OCI-LY1 (cell line): ENCODE results near the gene SPPL2B.

Experiments used
- EZH2 ChIP-seq: fragments of 200-600 bp; sonication (generic), shearing (Covaris generic); IDR thresholded peaks from 2 replicates; pipeline ENCODE4 v1.8.0; 2017; ENCODE audit warnings: borderline replicate concordance, mixed run types, mild to moderate bottlenecking, antibody characterized with exemption, low read length, moderate library complexity, mixed read lengths
- TF ChIP-seq, protein P1 (sequence below): fragments of 200-600 bp; sonication (generic), shearing (Covaris generic); IDR thresholded peaks from 2 replicates; pipeline ENCODE4 v1.5.1; 2017; ENCODE audit warnings: mild to moderate bottlenecking, antibody characterized with exemption, low read length, moderate library complexity, mixed read lengths

DNA sequence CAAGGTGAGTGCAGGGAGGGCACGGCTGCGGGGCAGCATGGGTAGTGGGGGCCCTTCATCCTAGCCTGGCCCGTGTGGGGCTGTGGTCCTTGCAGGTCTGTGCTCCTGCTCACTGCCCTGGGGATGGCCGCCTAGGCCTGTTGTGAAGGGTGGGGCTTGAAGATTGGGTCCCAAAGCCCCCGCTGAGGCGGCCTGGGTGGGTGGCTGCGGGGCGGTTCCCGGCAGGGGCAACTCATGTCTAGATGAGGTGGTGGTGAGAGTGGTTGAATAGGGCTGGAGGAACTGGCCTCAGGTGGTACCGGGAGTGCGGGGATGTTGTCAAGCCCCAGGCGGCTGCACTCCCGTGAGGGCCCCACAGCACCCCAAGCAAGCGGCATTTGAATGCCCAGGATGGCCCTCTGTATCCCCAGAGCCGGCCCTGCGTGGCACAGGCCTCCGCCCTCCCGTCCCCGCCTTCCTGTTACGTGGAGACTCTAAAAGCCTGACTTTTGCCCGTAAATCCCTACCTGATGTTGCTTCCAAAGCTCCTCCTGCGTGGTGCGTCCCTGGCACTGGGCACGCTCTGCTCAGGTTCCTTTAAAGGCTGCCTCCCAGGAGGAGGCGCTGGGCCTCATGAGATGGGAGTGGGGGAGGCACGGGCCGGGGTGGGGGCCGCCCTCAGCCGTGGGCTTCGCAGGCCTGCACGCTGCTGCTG, 15.0 kb downstream of the SPPL2B start:
- TF ChIP-seq, protein P1, sequence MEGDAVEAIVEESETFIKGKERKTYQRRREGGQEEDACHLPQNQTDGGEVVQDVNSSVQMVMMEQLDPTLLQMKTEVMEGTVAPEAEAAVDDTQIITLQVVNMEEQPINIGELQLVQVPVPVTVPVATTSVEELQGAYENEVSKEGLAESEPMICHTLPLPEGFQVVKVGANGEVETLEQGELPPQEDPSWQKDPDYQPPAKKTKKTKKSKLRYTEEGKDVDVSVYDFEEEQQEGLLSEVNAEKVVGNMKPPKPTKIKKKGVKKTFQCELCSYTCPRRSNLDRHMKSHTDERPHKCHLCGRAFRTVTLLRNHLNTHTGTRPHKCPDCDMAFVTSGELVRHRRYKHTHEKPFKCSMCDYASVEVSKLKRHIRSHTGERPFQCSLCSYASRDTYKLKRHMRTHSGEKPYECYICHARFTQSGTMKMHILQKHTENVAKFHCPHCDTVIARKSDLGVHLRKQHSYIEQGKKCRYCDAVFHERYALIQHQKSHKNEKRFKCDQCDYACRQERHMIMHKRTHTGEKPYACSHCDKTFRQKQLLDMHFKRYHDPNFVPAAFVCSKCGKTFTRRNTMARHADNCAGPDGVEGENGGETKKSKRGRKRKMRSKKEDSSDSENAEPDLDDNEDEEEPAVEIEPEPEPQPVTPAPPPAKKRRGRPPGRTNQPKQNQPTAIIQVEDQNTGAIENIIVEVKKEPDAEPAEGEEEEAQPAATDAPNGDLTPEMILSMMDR: no peak
- no peak for TF ChIP-seq EZH2
